ENCODE results near the gene CCR2. TPM values are rescaled to one million over a fixed set of nuclear protein-coding genes. Genes with fewer than 3 reads are reported as not detected.
"Not testable (repeated sequence)": the region's sequence is repeated elsewhere in the genome, so short reads cannot be mapped to it uniquely, and the experiment has no call there.

CCR2 gene
- total RNA-seq, 2 experiments from 2014 or later, result 70.8 to 70.9 TPM

GRCh38 chr3:46402902-46403301, 49.0 kb downstream of the CCR2 start:
- POLR2A ChIA-PET, result interaction anchor here (0.7 to 1.2 kb wide), 2 partner anchors 20 to 118 kb away, joined by 3 read pairs; no protein-coding TSS in a partner anchor
- not testable (repeated sequence) for DNase-seq; H3K36me3 Mint-ChIP-seq (ENCODE audit: low read depth); H3K27ac Mint-ChIP-seq; H3K27me3 Mint-ChIP-seq (ENCODE audit: low read depth); H3K9me3 Mint-ChIP-seq (ENCODE audit: insufficient read depth); ATAC-seq; H3K4me3 Mint-ChIP-seq
- CTCF ChIA-PET, result interaction anchor here (1.2 kb wide), 1 partner anchor 25 kb away, joined by 3 read pairs; no protein-coding TSS in a partner anchor
- H3K4me1 Mint-ChIP-seq (ENCODE audit: low read depth), result peaks cover 18% of the 10 kb centered on the region

GRCh38 chr3:46405301-46406019, 51.5 kb downstream of the CCR2 start:
- CTCF ChIA-PET, result interaction anchor here (1.2 kb wide), 1 partner anchor 10 kb away, joined by 3 read pairs; no protein-coding TSS in a partner anchor
- POLR2A ChIA-PET, result no interaction called here
- no peak overlapping the region for H3K4me3 Mint-ChIP-seq
- H3K27me3 Mint-ChIP-seq (ENCODE audit: low read depth), result peaks cover 10% of the 10 kb centered on the region
- H3K36me3 Mint-ChIP-seq (ENCODE audit: low read depth), result peaks cover 30% of the 10 kb centered on the region
- peaks cover 41% of the 10 kb centered on the region for H3K4me1 Mint-ChIP-seq (ENCODE audit: low read depth)
- no peaks in the 10 kb centered on the region for H3K9me3 Mint-ChIP-seq (ENCODE audit: insufficient read depth)
- ATAC-seq (no peak), DNase-seq (no peak)
- no peak overlapping the region for H3K27ac Mint-ChIP-seq

GRCh38 chr3:46406443-46406787, 52.5 kb downstream of the CCR2 start:
- H3K27me3 Mint-ChIP-seq (ENCODE audit: low read depth), result peaks cover 10% of the 10 kb centered on the region
- H3K4me1 Mint-ChIP-seq (ENCODE audit: low read depth), result peaks cover 41% of the 10 kb centered on the region
- POLR2A ChIA-PET, result interaction anchor here (1.3 to 1.9 kb wide), 3 partner anchors 10 to 132 kb away, joined by 3 to 8 read pairs (median 6); no protein-coding TSS in a partner anchor
- DNase-seq (no peak), ATAC-seq (no peak)
- no peaks in the 10 kb centered on the region for H3K9me3 Mint-ChIP-seq (ENCODE audit: insufficient read depth)
- CTCF ChIA-PET, result interaction anchor here (0.6 to 2.6 kb wide), 7 partner anchors 8 to 223 kb away, joined by 3 to 11 read pairs (median 3); no protein-coding TSS in a partner anchor
- peak overlapping the region; percentile 93 for H3K27ac Mint-ChIP-seq
- peaks cover 30% of the 10 kb centered on the region for H3K36me3 Mint-ChIP-seq (ENCODE audit: low read depth)
- peak overlapping the region; percentile 87 for H3K4me3 Mint-ChIP-seq

- no peaks in the 10 kb centered on the region for H3K9me3 Mint-ChIP-seq (ENCODE audit: insufficient read depth)
- peaks cover 10% of the 10 kb centered on the region for H3K27me3 Mint-ChIP-seq (ENCODE audit: low read depth)
- POLR2A ChIA-PET, result interaction anchor here (0.7 to 1.9 kb wide), 8 partner anchors 10 to 455 kb away, joined by 3 to 8 read pairs (median 4); no protein-coding TSS in a partner anchor
- peaks cover 30% of the 10 kb centered on the region for H3K36me3 Mint-ChIP-seq (ENCODE audit: low read depth)
- peaks cover 41% of the 10 kb centered on the region for H3K4me1 Mint-ChIP-seq (ENCODE audit: low read depth)
- CTCF ChIA-PET, result interaction anchor here (0.6 to 2.8 kb wide), 20 partner anchors 9 to 310 kb away, joined by 3 to 17 read pairs (median 3); no protein-coding TSS in a partner anchor
- ATAC-seq (peak; percentile 87), DNase-seq (peak; percentile 79)
- H3K27ac Mint-ChIP-seq, result peak within 1 kb of the TSS; percentile 93
- peak within 1 kb of the TSS; percentile 87 for H3K4me3 Mint-ChIP-seq
Observed at GRCh38 chr3:46406788-46407611, 53.1 kb downstream of the CCR2 start, which contains the start of the genes CCR5AS and CCRL2. Gene CCR5AS (minus strand): TSS chr3:46407066. Gene CCRL2 (plus strand): TSS chr3:46407259. CDS start chr3:46408080, 821 bp downstream.

DNA sequence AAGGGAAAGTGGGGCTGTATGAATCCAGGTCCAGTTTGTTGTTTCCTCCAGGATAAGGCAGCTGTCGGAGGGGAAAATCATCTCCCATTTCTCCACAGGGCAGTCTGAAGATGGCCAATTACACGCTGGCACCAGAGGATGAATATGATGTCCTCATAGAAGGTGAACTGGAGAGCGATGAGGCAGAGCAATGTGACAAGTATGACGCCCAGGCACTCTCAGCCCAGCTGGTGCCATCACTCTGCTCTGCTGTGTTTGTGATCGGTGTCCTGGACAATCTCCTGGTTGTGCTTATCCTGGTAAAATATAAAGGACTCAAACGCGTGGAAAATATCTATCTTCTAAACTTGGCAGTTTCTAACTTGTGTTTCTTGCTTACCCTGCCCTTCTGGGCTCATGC, 54.1 kb downstream of the CCR2 start:
- POLR2A ChIA-PET, result interaction anchor here (0.8 to 1.9 kb wide), 5 partner anchors 16 to 203 kb away, joined by 3 to 8 read pairs (median 4); no protein-coding TSS in a partner anchor
- CTCF ChIA-PET, result interaction anchor here (0.7 to 2.8 kb wide), 16 partner anchors 8 to 311 kb away, joined by 3 to 17 read pairs (median 4); no protein-coding TSS in a partner anchor
- DNase-seq (no peak), ATAC-seq (no peak)
- H3K27ac Mint-ChIP-seq, result peak overlapping the region; percentile 81
- H3K36me3 Mint-ChIP-seq (ENCODE audit: low read depth), result peaks cover 27% of the 10 kb centered on the region
- H3K9me3 Mint-ChIP-seq (ENCODE audit: insufficient read depth), result no peaks in the 10 kb centered on the region
- H3K27me3 Mint-ChIP-seq (ENCODE audit: low read depth), result peaks cover 7% of the 10 kb centered on the region
- peak overlapping the region; percentile 87 for H3K4me3 Mint-ChIP-seq
- H3K4me1 Mint-ChIP-seq (ENCODE audit: low read depth), result peaks cover 47% of the 10 kb centered on the region

- DNase-seq (no peak), ATAC-seq (no peak)
- H3K27me3 Mint-ChIP-seq (ENCODE audit: low read depth), result peaks cover 2% of the 10 kb centered on the region
- peaks cover 48% of the 10 kb centered on the region for H3K4me1 Mint-ChIP-seq (ENCODE audit: low read depth)
- ChIA-PET POLR2A (interaction anchor here (1.6 kb wide), 1 partner anchor 25 kb away, joined by 6 read pairs; no protein-coding TSS in a partner anchor), CTCF (interaction anchor here (0.7 to 2.8 kb wide), 11 partner anchors 9 to 150 kb away, joined by 3 to 17 read pairs (median 4); partner anchors contain the start of gene CCR5)
- H3K9me3 Mint-ChIP-seq (ENCODE audit: insufficient read depth), result no peaks in the 10 kb centered on the region
- peaks cover 27% of the 10 kb centered on the region for H3K36me3 Mint-ChIP-seq (ENCODE audit: low read depth)
- H3K4me3 Mint-ChIP-seq, result peak overlapping the region; percentile 87
- H3K27ac Mint-ChIP-seq, result peak overlapping the region; percentile 14
Observed at GRCh38 chr3:46408853-46409252, 54.9 kb downstream of the CCR2 start.

DNA sequence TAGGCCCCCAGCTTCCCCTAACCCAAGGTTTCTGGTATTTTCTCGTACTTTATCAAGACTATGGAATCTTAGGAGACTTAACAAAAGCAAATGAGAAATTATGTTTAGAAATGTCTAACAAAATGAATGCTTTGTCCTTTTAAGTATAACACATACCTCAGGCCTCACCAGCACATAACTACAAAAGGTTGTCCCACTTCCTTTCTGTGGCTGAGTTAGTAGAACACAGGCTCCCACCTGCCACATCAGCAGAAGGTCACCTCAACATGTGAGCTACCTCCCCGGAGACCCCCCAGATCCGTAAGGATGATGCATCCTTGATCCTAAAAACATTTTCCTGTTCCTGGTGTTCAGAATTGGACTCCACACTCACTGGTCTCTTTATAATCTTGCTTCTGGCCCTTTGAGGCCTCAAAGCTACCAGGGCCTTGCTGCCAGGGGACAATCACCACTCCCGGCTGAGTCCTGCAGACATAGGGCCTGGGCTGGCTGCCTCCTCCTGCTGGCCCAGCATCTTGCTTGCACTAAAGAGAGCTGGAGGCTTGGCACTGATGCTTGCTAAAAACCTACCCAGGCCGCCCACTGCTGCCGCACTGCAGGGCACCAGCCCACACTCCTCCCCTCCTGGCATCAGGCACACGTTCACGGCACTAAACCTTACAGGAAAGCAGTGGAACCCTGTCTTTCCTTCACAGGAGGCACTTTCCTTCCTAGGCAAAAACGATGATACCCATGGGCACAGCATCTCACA, 56.0 kb downstream of the CCR2 start:
- Mint-ChIP-seq H3K27ac (peak overlapping the region; percentile 69), H3K27me3 (ENCODE audit: low read depth) (no peaks in the 10 kb centered on the region), H3K4me1 (ENCODE audit: low read depth) (peaks cover 48% of the 10 kb centered on the region), H3K4me3 (peak overlapping the region; percentile 57), H3K9me3 (ENCODE audit: insufficient read depth) (no peaks in the 10 kb centered on the region), H3K36me3 (ENCODE audit: low read depth) (peaks cover 27% of the 10 kb centered on the region)
- ATAC-seq (no peak), DNase-seq (peak; percentile 42)
- ChIA-PET CTCF (interaction anchor here (1.0 to 2.8 kb wide), 6 partner anchors 26 to 134 kb away, joined by 3 to 17 read pairs (median 4); partner anchors contain the start of gene CCR5), POLR2A (interaction anchor here (1.6 kb wide), 1 partner anchor 26 kb away, joined by 6 read pairs; no protein-coding TSS in a partner anchor)

Other genes starting within 250 kb of the CCR2 start
- 10 to 100 TPM; 41.4 to 41.5 TPM for gene CCR1, start 145.8 kb upstream of the CCR2 start, total RNA-seq
- under 1 TPM; 0.34 to 0.37 TPM for gene CCR3, start 111.7 kb upstream of the CCR2 start, total RNA-seq
- gene CCR5, start 16.8 kb downstream of the CCR2 start, total RNA-seq, result 10 to 100 TPM; 38.4 to 38.8 TPM
- gene CCRL2, start 53.1 kb downstream of the CCR2 start, total RNA-seq, result 10 to 100 TPM; 10.1 to 11.2 TPM
- gene LTF, start 110.8 kb downstream of the CCR2 start, total RNA-seq, result not detected
- not detected for gene RTP3, start 143.9 kb downstream of the CCR2 start, total RNA-seq
- gene LRRC2, start 212.2 kb downstream of the CCR2 start, total RNA-seq, result under 1 TPM in 1 of 2 experiments, not detected in 1; 0.11 TPM